Fibroblast of lung (primary cell): Measurements from ENCODE around the gene MYO10. TPM values are rescaled to one million over a fixed set of nuclear protein-coding genes. Genes with fewer than 3 reads are reported as not detected.
A peak's percentile ranks its signal among the peaks of the same experiment; 100 is the strongest.

Source experiments
- DNase-seq, 2 donors: peaks; one replicate each; pipeline versions ENCODE4 v3.0.0 to v3.0.0-alpha.2; 2010; ENCODE audit warnings: low read depth in 2 of 2
- H2AFZ ChIP-seq: 2 replicates; pipeline ENCODE4 v1.5.1; 2012; ENCODE audit warnings: low read length, control low read depth, inconsistent platforms
- H3K27ac ChIP-seq: 2 replicates; pipeline ENCODE4 v1.5.1; 2011; ENCODE audit warnings: low read length, control low read depth; ENCODE audit not compliant: insufficient read depth
- H3K27me3 ChIP-seq: 2 replicates; pipeline ENCODE4 v1.5.1; 2011; ENCODE audit warnings: mild to moderate bottlenecking, low read length; ENCODE audit not compliant: control insufficient read depth, insufficient read depth
- H3K36me3 ChIP-seq: 2 replicates; pipeline ENCODE4 v1.5.1; 2011; ENCODE audit warnings: low read length; ENCODE audit not compliant: control insufficient read depth, insufficient read depth
- H3K4me1 ChIP-seq: 2 replicates; pipeline ENCODE4 v1.5.1; 2011; ENCODE audit warnings: low read length; ENCODE audit not compliant: control insufficient read depth, insufficient read depth; ENCODE audit errors: extremely low read depth
- H3K4me2 ChIP-seq: 2 replicates; pipeline ENCODE4 v1.5.1; 2011; ENCODE audit warnings: low read length, control low read depth; ENCODE audit not compliant: insufficient read depth; ENCODE audit errors: extremely low read depth
- H3K4me3 ChIP-seq, 4 experiments: fragments of 200-600 bp in 1 of 4; sonication (generic) in 1 of 4; replicated peaks in 1 of 4; 2 replicates each; pipeline ENCODE4 v1.5.1; 2011 to 2016; ENCODE audit warnings: low read length in 4 of 4, low read depth in 3 of 4, mild to moderate bottlenecking in 3 of 4, control low read depth in 2 of 4, inconsistent platforms in 1 of 4, mixed read lengths in 1 of 4; ENCODE audit not compliant: insufficient read depth in 1 of 4; ENCODE audit errors: control extremely low read depth in 1 of 4
- H3K79me2 ChIP-seq: 2 replicates; pipeline ENCODE4 v1.5.1; 2012; ENCODE audit warnings: mild to moderate bottlenecking, low read length, inconsistent platforms; ENCODE audit not compliant: control insufficient read depth, insufficient read depth
- H3K9ac ChIP-seq: 2 replicates; pipeline ENCODE4 v1.5.1; 2011; ENCODE audit warnings: mild to moderate bottlenecking, low read length, control low read depth; ENCODE audit not compliant: insufficient read depth
- H3K9me3 ChIP-seq: 2 replicates; pipeline ENCODE4 v1.5.1; 2012; ENCODE audit warnings: low read depth, low read length; ENCODE audit not compliant: control insufficient read depth, insufficient read depth
- H4K20me1 ChIP-seq: 2 replicates; pipeline ENCODE4 v1.5.1; 2011; ENCODE audit warnings: low read length; ENCODE audit not compliant: control insufficient read depth, insufficient read depth; ENCODE audit errors: extremely low read depth
- EZH2 ChIP-seq: IDR thresholded peaks from 2 replicates; pipeline ENCODE4 v1.5.1; 2012; ENCODE audit warnings: low read length, control low read depth, mild to moderate bottlenecking; ENCODE audit errors: missing control alignments
- polyA plus RNA-seq, 2 donors: library from polyadenylated mRNA; depleted of rRNA in 1 of 2; stranded (reverse) in 1 of 2; unstranded in 1 of 2; fragments of >200 nt; gene quantifications; 2 replicates each; pipeline ENCODE4 v1.2.1, GENCODE V29; 2011 to 2012; ENCODE audit warnings: missing spikeins in 1 of 2
- total RNA-seq: library from RNA; depleted of rRNA; stranded (reverse); fragments of >200 nt; gene quantifications from 2 replicates; pipeline ENCODE4 v1.2.1, GENCODE V29; 2014
- TF ChIP-seq, protein P1 (sequence below), 2 donors: IDR thresholded peaks in 1 of 2; conservative IDR thresholded peaks in 1 of 2; 1 replicate in 1 of 2; 2 replicates in 1 of 2; pipeline ENCODE4 v1.5.1; 2011 to 2012; ENCODE audit warnings: low read length in 2 of 2, control low read depth in 1 of 2, inconsistent platforms in 1 of 2, low read depth in 1 of 2, mild to moderate bottlenecking in 1 of 2

The MYO10 gene
- total and polyA plus RNA-seq, 2 donors (not counting 1 experiment from before 2014, with no cell fraction given): 16.6 to 82.2 TPM

- Histone ChIP-seq H3K4me2 (no peak overlapping the region), H3K9ac (no peak overlapping the region), H3K36me3 (no peaks in the 10 kb centered on the region), H3K27ac (no peak overlapping the region), H3K9me3 (no peaks in the 10 kb centered on the region), H3K79me2 (peaks cover 70% of the 10 kb centered on the region), H4K20me1 (no peaks in the 10 kb centered on the region), H3K4me1 (peaks cover 12% of the 10 kb centered on the region), H2AFZ (no peak overlapping the region), H3K4me3 (no peak overlapping the region), H3K27me3 (no peaks in the 10 kb centered on the region)
- DNase-seq: peak; percentile 22 to 27
- no peak for TF ChIP-seq EZH2
- TF ChIP-seq, protein P1, sequence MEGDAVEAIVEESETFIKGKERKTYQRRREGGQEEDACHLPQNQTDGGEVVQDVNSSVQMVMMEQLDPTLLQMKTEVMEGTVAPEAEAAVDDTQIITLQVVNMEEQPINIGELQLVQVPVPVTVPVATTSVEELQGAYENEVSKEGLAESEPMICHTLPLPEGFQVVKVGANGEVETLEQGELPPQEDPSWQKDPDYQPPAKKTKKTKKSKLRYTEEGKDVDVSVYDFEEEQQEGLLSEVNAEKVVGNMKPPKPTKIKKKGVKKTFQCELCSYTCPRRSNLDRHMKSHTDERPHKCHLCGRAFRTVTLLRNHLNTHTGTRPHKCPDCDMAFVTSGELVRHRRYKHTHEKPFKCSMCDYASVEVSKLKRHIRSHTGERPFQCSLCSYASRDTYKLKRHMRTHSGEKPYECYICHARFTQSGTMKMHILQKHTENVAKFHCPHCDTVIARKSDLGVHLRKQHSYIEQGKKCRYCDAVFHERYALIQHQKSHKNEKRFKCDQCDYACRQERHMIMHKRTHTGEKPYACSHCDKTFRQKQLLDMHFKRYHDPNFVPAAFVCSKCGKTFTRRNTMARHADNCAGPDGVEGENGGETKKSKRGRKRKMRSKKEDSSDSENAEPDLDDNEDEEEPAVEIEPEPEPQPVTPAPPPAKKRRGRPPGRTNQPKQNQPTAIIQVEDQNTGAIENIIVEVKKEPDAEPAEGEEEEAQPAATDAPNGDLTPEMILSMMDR (conservative IDR thresholded peaks at IDR 0.05 in 1 of 2, IDR thresholded peaks at IDR 0.05 in 1 of 2; ENCODE audit: low read depth in 1 of 2, low read length in 2 of 2): no peak
Observed at GRCh38 chr5:16807547-16807864, 128.6 kb downstream of the MYO10 start.

GRCh38 chr5:16806711-16807546, 129.2 kb downstream of the MYO10 start:
- Histone ChIP-seq H3K27ac (no peak overlapping the region), H3K4me2 (no peak overlapping the region), H3K27me3 (no peaks in the 10 kb centered on the region), H2AFZ (no peak overlapping the region), H4K20me1 (no peaks in the 10 kb centered on the region), H3K36me3 (no peaks in the 10 kb centered on the region), H3K79me2 (peaks cover 66% of the 10 kb centered on the region), H3K4me1 (peaks cover 8% of the 10 kb centered on the region), H3K9ac (no peak overlapping the region), H3K4me3 (no peak overlapping the region), H3K9me3 (no peaks in the 10 kb centered on the region)
- TF ChIP-seq, protein P1 (conservative IDR thresholded peaks at IDR 0.05 in 1 of 2, IDR thresholded peaks at IDR 0.05 in 1 of 2; ENCODE audit: low read depth in 1 of 2, low read length in 2 of 2): no peak
- DNase-seq: peak in 1 of 2 donors; percentile 55

DNA sequence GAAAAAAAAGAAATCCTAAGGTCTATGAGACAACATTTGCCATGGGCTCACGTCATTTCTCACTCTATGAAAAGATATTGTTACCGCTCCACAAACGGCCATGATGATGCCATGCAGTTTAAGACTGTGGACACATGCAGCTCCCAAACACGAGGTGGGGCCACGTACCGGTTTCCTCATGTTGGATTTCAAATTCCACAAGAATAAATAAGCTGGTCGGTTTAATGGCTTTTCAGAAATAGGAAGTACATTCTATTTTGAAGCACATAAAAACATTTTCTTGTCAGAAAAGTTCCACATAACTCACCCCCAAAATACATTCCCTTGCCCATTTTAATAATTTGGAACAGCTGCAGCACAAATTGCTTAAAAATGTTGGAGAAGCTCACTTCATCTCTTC, 130.6 kb downstream of the MYO10 start:
- DNase-seq: no peak
- Histone ChIP-seq H3K9me3 (no peaks in the 10 kb centered on the region), H3K27ac (no peak overlapping the region), H3K27me3 (no peaks in the 10 kb centered on the region), H3K4me2 (no peak overlapping the region), H2AFZ (no peak overlapping the region), H3K4me3 (no peak overlapping the region), H3K9ac (no peak overlapping the region), H3K4me1 (peaks cover 8% of the 10 kb centered on the region), H3K36me3 (no peaks in the 10 kb centered on the region), H4K20me1 (no peaks in the 10 kb centered on the region), H3K79me2 (peaks cover 64% of the 10 kb centered on the region)
- TF ChIP-seq, protein P1 (conservative IDR thresholded peaks at IDR 0.05 in 1 of 2, IDR thresholded peaks at IDR 0.05 in 1 of 2; ENCODE audit: low read depth in 1 of 2, low read length in 2 of 2): no peak
- no peak for TF ChIP-seq EZH2
